A673 (cell line): ENCODE results near the gene EBF4. TPM values are rescaled to one million over a fixed set of nuclear protein-coding genes. Genes with fewer than 3 reads are reported as not detected.

Experiments used
- BruUV-seq: library from RNA; stranded (reverse); fragments of 400-500 nt; replicated peaks from 2 replicates; lab custom pipeline; 2021; lab: Mats Ljungman, UMichigan
- CTCF ChIA-PET: fragments of 300-600 bp; sonication (Branson Sonifier 250); formaldehyde crosslinking; loops from one replicate; lab custom pipeline; 2022; ENCODE audit warnings: antibody characterized with exemption; lab: Charles Lee
- POLR2A ChIA-PET: fragments of 300-600 bp; sonication (Branson Sonifier 250); formaldehyde crosslinking; loops from one replicate; lab custom pipeline; 2022; ENCODE audit warnings: antibody characterized with exemption; ENCODE audit not compliant: low non-redundant PET; lab: Charles Lee
- DNase-seq: peaks from one replicate; pipeline ENCODE4 v3.0.0-alpha.2; 2015; ENCODE audit warnings: low spot score
- H3K27ac ChIP-seq: fragments of 200-600 bp; sonication (generic); 2 replicates; pipeline ENCODE4 v1.5.1; 2016; ENCODE audit warnings: mixed run types, low read depth, mild to moderate bottlenecking, mixed read lengths, antibody characterized with exemption, low read length; ENCODE audit not compliant: poor library complexity, severe bottlenecking
- H3K27me3 ChIP-seq: fragments of 200-600 bp; sonication (generic); replicated peaks from 2 replicates; pipeline ENCODE4 v1.6.1; 2017; ENCODE audit warnings: mixed run types, low read depth, mild to moderate bottlenecking, mixed read lengths, antibody characterized with exemption, low read length; ENCODE audit not compliant: insufficient read depth, poor library complexity
- H3K36me3 ChIP-seq: fragments of 200-600 bp; sonication (generic); 2 replicates; pipeline ENCODE4 v1.6.1; 2016; ENCODE audit warnings: mixed run types, mild to moderate bottlenecking, mixed read lengths, antibody characterized with exemption, low read length; ENCODE audit not compliant: insufficient read depth, poor library complexity, severe bottlenecking
- H3K4me1 ChIP-seq: fragments of 200-600 bp; sonication (generic); 2 replicates; pipeline ENCODE4 v1.6.1; 2017; ENCODE audit warnings: mixed run types, mild to moderate bottlenecking, mixed read lengths, antibody characterized with exemption, low read length; ENCODE audit not compliant: insufficient read depth, poor library complexity, severe bottlenecking
- H3K4me3 ChIP-seq: fragments of 200-600 bp; sonication (generic); 2 replicates; pipeline ENCODE4 v1.5.1; 2016; ENCODE audit warnings: low read depth, mixed run types, mild to moderate bottlenecking, mixed read lengths, low read length; ENCODE audit not compliant: poor library complexity, severe bottlenecking
- H3K9me3 ChIP-seq: fragments of 200-600 bp; sonication (generic); 2 replicates; pipeline ENCODE4 v1.6.1; 2016; ENCODE audit warnings: mixed run types, low read depth, mild to moderate bottlenecking, mixed read lengths, antibody characterized with exemption, low read length; ENCODE audit not compliant: poor library complexity, severe bottlenecking
- CTCF ChIP-seq: fragments of 300-800, 200-600 bp; sonication (generic); conservative IDR thresholded peaks from 2 replicates; pipeline ENCODE4 v1.5.1; 2017; ENCODE audit warnings: low read depth, mild to moderate bottlenecking, antibody characterized with exemption, low read length, moderate library complexity, mixed read lengths
- EZH2 ChIP-seq: fragments of 200-600 bp; sonication (generic); IDR thresholded peaks from 2 replicates; pipeline ENCODE4 v1.6.1; 2017; ENCODE audit warnings: borderline replicate concordance, low read depth, mild to moderate bottlenecking, mixed read lengths, antibody characterized with exemption, low read length; ENCODE audit not compliant: poor library complexity, severe bottlenecking
- intact Hi-C: fragments of 100-400 bp; cut with micrococcal nuclease; formaldehyde crosslinking; loops from one replicate; pipeline ENCODE4 v1.10.0; 2022; ENCODE audit not compliant: unreplicated experiment
- total RNA-seq: library from RNA; stranded (reverse); gene quantifications from 2 replicates; pipeline ENCODE4 v1.2.3, GENCODE V29; 2021

Gene EBF4
- total RNA-seq, 1 experiment from 2014 or later = 0.52 TPM

- intact Hi-C loops = no loop called here
These were observed 16.1 kb downstream of the EBF4 start for GRCh38 chr20:2708665-2709064.

GRCh38 chr20:2709205-2709981 is 16.8 kb downstream of the EBF4 start:
- TF ChIP-seq EZH2 (no peak), CTCF (no peak)
- POLR2A ChIA-PET = interaction anchor here (0.6 kb wide), 1 partner anchor 54 kb away, joined by 4 read pairs; no protein-coding TSS in a partner anchor
- Histone ChIP-seq H3K4me1 (no peaks in the 10 kb centered on the region), H3K4me3 (no peak overlapping the region), H3K27ac (no peak overlapping the region), H3K9me3 (no peaks in the 10 kb centered on the region), H3K36me3 (no peaks in the 10 kb centered on the region), H3K27me3 (peaks cover 33% of the 10 kb centered on the region)
- BruUV-seq = no TSS peak
- intact Hi-C loops = no loop called here
- CTCF ChIA-PET = no interaction called here
- DNase-seq = no peak

More at GRCh38 chr20:2708665-2709064, 16.1 kb downstream of the EBF4 start:
- Histone ChIP-seq H3K27me3 (peaks cover 33% of the 10 kb centered on the region), H3K27ac (no peak overlapping the region), H3K36me3 (no peaks in the 10 kb centered on the region), H3K4me3 (no peak overlapping the region), H3K9me3 (no peaks in the 10 kb centered on the region), H3K4me1 (no peaks in the 10 kb centered on the region)
- DNase-seq = no peak
- no peak for TF ChIP-seq CTCF
- no peak for TF ChIP-seq EZH2
- BruUV-seq = no TSS peak
- ChIA-PET POLR2A (no interaction called here), CTCF (no interaction called here)

GRCh38 chr20:2713285-2713684 is 20.7 kb downstream of the EBF4 start:
- ChIA-PET POLR2A (no interaction called here), CTCF (no interaction called here)
- Histone ChIP-seq H3K4me1 (no peaks in the 10 kb centered on the region), H3K27ac (no peak overlapping the region), H3K27me3 (peaks cover 38% of the 10 kb centered on the region), H3K9me3 (peaks cover 7% of the 10 kb centered on the region), H3K36me3 (no peaks in the 10 kb centered on the region), H3K4me3 (no peak overlapping the region)
- DNase-seq = peak; percentile 38
- intact Hi-C loops = no loop called here
- no TSS peak for BruUV-seq
- TF ChIP-seq EZH2 (no peak), CTCF (peak; percentile 59)
